Trophoblast cell (in vitro differentiated cells and primary cell): ENCODE data around the gene STARD5.

Experiments
- DNase-seq, 2 donors: peaks; one replicate each; pipeline ENCODE4 v3.0.0-alpha.2; 2016
- H2AFZ ChIP-seq: 2 replicates; pipeline ENCODE4 v1.6.1; 2013; ENCODE audit warnings: low read length, moderate library complexity, mild to moderate bottlenecking; ENCODE audit not compliant: insufficient read depth, poor library complexity
- H2AK5ac ChIP-seq: 2 replicates; pipeline ENCODE4 v1.6.1; 2013; ENCODE audit warnings: mild to moderate bottlenecking, low read length
- H2BK120ac ChIP-seq: 2 replicates; pipeline ENCODE4 v1.6.1; 2013; ENCODE audit warnings: low read length, mild to moderate bottlenecking, moderate library complexity; ENCODE audit not compliant: insufficient read depth, poor library complexity
- H2BK12ac ChIP-seq: 2 replicates; pipeline ENCODE4 v1.6.1; 2013; ENCODE audit warnings: mild to moderate bottlenecking, low read length, moderate library complexity
- H2BK5ac ChIP-seq: 2 replicates; pipeline ENCODE4 v1.6.1; 2013; ENCODE audit warnings: low read length, low read depth, moderate library complexity, mild to moderate bottlenecking; ENCODE audit not compliant: poor library complexity
- H3K14ac ChIP-seq: 2 replicates; pipeline ENCODE4 v1.6.1; 2013; ENCODE audit warnings: mild to moderate bottlenecking, low read length
- H3K18ac ChIP-seq: 2 replicates; pipeline ENCODE4 v1.6.1; 2013; ENCODE audit warnings: mild to moderate bottlenecking, low read length
- H3K23ac ChIP-seq: 2 replicates; pipeline ENCODE4 v1.6.1; 2013; ENCODE audit warnings: low read length
- H3K27ac ChIP-seq: 2 replicates; pipeline ENCODE4 v1.5.1; 2013; ENCODE audit warnings: low read depth, mild to moderate bottlenecking, inconsistent platforms, low read length, moderate library complexity
- H3K27me3 ChIP-seq: 2 replicates; pipeline ENCODE4 v1.6.1; 2013; ENCODE audit warnings: inconsistent platforms, mild to moderate bottlenecking, low read length, moderate library complexity; ENCODE audit not compliant: insufficient read depth
- H3K36me3 ChIP-seq, 2 experiments: 1 replicate in 1 of 2; 2 replicates in 1 of 2; pipeline ENCODE4 v1.6.1; 2013; ENCODE audit warnings: low read length in 2 of 2, mild to moderate bottlenecking in 2 of 2, moderate library complexity in 1 of 2; ENCODE audit not compliant: insufficient read depth in 2 of 2, control insufficient read depth in 1 of 2
- H3K4ac ChIP-seq: 2 replicates; pipeline ENCODE4 v1.6.1; 2013; ENCODE audit warnings: low read depth, mild to moderate bottlenecking, low read length, moderate library complexity
- H3K4me1 ChIP-seq, 2 experiments: 1 replicate in 1 of 2; 2 replicates in 1 of 2; pipeline ENCODE4 v1.6.1; 2013; ENCODE audit warnings: low read length in 2 of 2, mild to moderate bottlenecking in 2 of 2, moderate library complexity in 1 of 2; ENCODE audit not compliant: insufficient read depth in 2 of 2, control insufficient read depth in 1 of 2
- H3K4me2 ChIP-seq: 2 replicates; pipeline ENCODE4 v1.6.1; 2013; ENCODE audit warnings: inconsistent platforms, mild to moderate bottlenecking, low read length, moderate library complexity
- H3K4me3 ChIP-seq: 2 replicates; pipeline ENCODE4 v1.5.1; 2013; ENCODE audit warnings: mild to moderate bottlenecking, low read depth, low read length, inconsistent platforms
- H3K79me1 ChIP-seq: one replicate; pipeline ENCODE4 v1.6.1; 2013; ENCODE audit warnings: low read length
- H3K79me2 ChIP-seq: 2 replicates; pipeline ENCODE4 v1.6.1; 2013; ENCODE audit warnings: low read length, mild to moderate bottlenecking; ENCODE audit not compliant: control insufficient read depth, insufficient read depth, poor library complexity
- H3K9ac ChIP-seq: 2 replicates; pipeline ENCODE4 v1.6.1; 2013; ENCODE audit warnings: mild to moderate bottlenecking, low read length
- H3K9me3 ChIP-seq: 2 replicates; pipeline ENCODE4 v1.6.1; 2013; ENCODE audit warnings: low read depth, mild to moderate bottlenecking, control low read depth, inconsistent platforms, low read length; ENCODE audit not compliant: insufficient read depth
- H4K12ac ChIP-seq: 2 replicates; pipeline ENCODE4 v1.6.1; 2013; ENCODE audit warnings: low read depth, mild to moderate bottlenecking, low read length, moderate library complexity
- H4K8ac ChIP-seq: 2 replicates; pipeline ENCODE4 v1.6.1; 2013; ENCODE audit warnings: low read depth, mild to moderate bottlenecking, low read length, moderate library complexity
- H4K91ac ChIP-seq: one replicate; pipeline ENCODE4 v1.6.1; 2013; ENCODE audit warnings: low read depth, mild to moderate bottlenecking, low read length, moderate library complexity
- WGBS: extraction: QIAGEN DNeasy Blood & Tissue Kit; methylation state at CpG from one replicate; pipeline ENCODE4 v1.1.7; 2013; ENCODE audit warnings: missing lambda C conversion rate; ENCODE audit not compliant: insufficient read length, insufficient coverage; ENCODE audit errors: extremely low coverage; 5-methylcytosine and 5-hydroxymethylcytosine counted together

The STARD5 gene

GRCh38 chr15:81321667-81322066, 2.3 kb downstream of the STARD5 start:
- no CpG with 5 or more reads among the region's 1 CpG for WGBS
- Histone ChIP-seq H3K9me3 (no peaks in the 10 kb centered on the region), H2BK5ac (no peak overlapping the region), H3K79me2 (peaks cover 2% of the 10 kb centered on the region), H3K4me1 (peaks cover 0 to 5% of the 10 kb centered on the region in 2 experiments), H3K18ac (no peak overlapping the region), H3K27me3 (no peaks in the 10 kb centered on the region), H3K4me2 (no peak overlapping the region), H3K14ac (no peak overlapping the region), H3K23ac (no peak overlapping the region), H2BK12ac (no peak overlapping the region), H3K36me3 (peaks cover 4 to 16% of the 10 kb centered on the region in 2 experiments), H3K9ac (no peak overlapping the region), H2AK5ac (no peak overlapping the region), H4K8ac (no peak overlapping the region), H4K12ac (no peak overlapping the region), H2BK120ac (no peak overlapping the region), H2AFZ (no peak overlapping the region), H3K79me1 (peaks cover 2% of the 10 kb centered on the region), H4K91ac (no peak overlapping the region), H3K4me3 (no peak overlapping the region), H3K4ac (no peak overlapping the region), H3K27ac (no peak overlapping the region)
- DNase-seq, result no peak

GRCh38 chr15:81317642-81318017, 6.3 kb downstream of the STARD5 start:
- Histone ChIP-seq H3K9me3 (no peaks in the 10 kb centered on the region), H3K4me3 (no peak overlapping the region), H2AFZ (no peak overlapping the region), H3K27ac (no peak overlapping the region), H3K4me2 (no peak overlapping the region), H4K8ac (no peak overlapping the region), H2BK5ac (no peak overlapping the region), H3K18ac (no peak overlapping the region), H4K91ac (no peak overlapping the region), H3K79me2 (no peaks in the 10 kb centered on the region), H3K4ac (no peak overlapping the region), H2AK5ac (no peak overlapping the region), H3K23ac (no peak overlapping the region), H3K9ac (no peak overlapping the region), H4K12ac (no peak overlapping the region), H3K27me3 (no peaks in the 10 kb centered on the region), H3K36me3 (peaks cover 8 to 16% of the 10 kb centered on the region in 2 experiments), H3K14ac (no peak overlapping the region), H3K4me1 (peaks cover 2 to 10% of the 10 kb centered on the region in 2 experiments), H3K79me1 (no peaks in the 10 kb centered on the region), H2BK120ac (no peak overlapping the region), H2BK12ac (no peak overlapping the region)
- no CpG with 5 or more reads among the region's 6 CpGs for WGBS
- no peak for DNase-seq

- Histone ChIP-seq H3K14ac (no peak overlapping the region), H4K12ac (no peak overlapping the region), H3K9ac (no peak overlapping the region), H2BK5ac (no peak overlapping the region), H3K4me3 (no peak overlapping the region), H3K9me3 (no peaks in the 10 kb centered on the region), H3K27ac (no peak overlapping the region), H3K23ac (no peak overlapping the region), H3K36me3 (peaks cover 8 to 18% of the 10 kb centered on the region in 2 experiments), H4K91ac (no peak overlapping the region), H3K79me1 (no peaks in the 10 kb centered on the region), H3K4me2 (no peak overlapping the region), H2AFZ (no peak overlapping the region), H3K79me2 (no peaks in the 10 kb centered on the region), H4K8ac (no peak overlapping the region), H2AK5ac (no peak overlapping the region), H2BK120ac (no peak overlapping the region), H3K18ac (no peak overlapping the region), H3K4ac (no peak overlapping the region), H2BK12ac (no peak overlapping the region), H3K27me3 (no peaks in the 10 kb centered on the region), H3K4me1 (peaks cover 2 to 6% of the 10 kb centered on the region in 2 experiments)
- WGBS, result no CpG with 5 or more reads among the region's 3 CpGs
- DNase-seq, result no peak
These were observed 7.7 kb downstream of the STARD5 start for GRCh38 chr15:81316267-81316666.

GRCh38 chr15:81315452-81316175, 8.3 kb downstream of the STARD5 start:
- Histone ChIP-seq H2BK120ac (no peak overlapping the region), H3K23ac (no peak overlapping the region), H3K27me3 (no peaks in the 10 kb centered on the region), H4K12ac (no peak overlapping the region), H3K9ac (no peak overlapping the region), H3K79me1 (no peaks in the 10 kb centered on the region), H2BK12ac (no peak overlapping the region), H3K4me2 (no peak overlapping the region), H2AFZ (no peak overlapping the region), H4K8ac (no peak overlapping the region), H4K91ac (no peak overlapping the region), H3K18ac (no peak overlapping the region), H2BK5ac (no peak overlapping the region), H3K4ac (no peak overlapping the region), H2AK5ac (no peak overlapping the region), H3K4me1 (peaks cover 2 to 6% of the 10 kb centered on the region in 2 experiments), H3K14ac (no peak overlapping the region), H3K36me3 (peaks cover 8 to 18% of the 10 kb centered on the region in 2 experiments), H3K79me2 (no peaks in the 10 kb centered on the region), H3K27ac (no peak overlapping the region), H3K4me3 (no peak overlapping the region), H3K9me3 (no peaks in the 10 kb centered on the region)
- WGBS, result no CpG with 5 or more reads among the region's 14 CpGs
- DNase-seq, result no peak
